Measurements from ENCODE around the gene RFNG. TPM values are rescaled to one million over a fixed set of nuclear protein-coding genes. Genes with fewer than 3 reads are reported as not detected.

Gene RFNG
- total RNA-seq, 1 donor from 2014 or later: 40.2 TPM

- no peak overlapping the region for H3K27ac ChIP-seq (ENCODE audit: low read depth, low read length)
- no peak overlapping the region for H3K4me2 ChIP-seq (ENCODE audit: low read length)
- peaks cover 10% of the 10 kb centered on the region for H3K4me1 ChIP-seq (ENCODE audit: insufficient read depth, low read length)
- no peak for DNase-seq (ENCODE audit: low read depth)
- no peak for TF ChIP-seq CTCF (IDR thresholded peaks at IDR 0.05; ENCODE audit: insufficient read depth, low read depth, low read length)
- no peak for TF ChIP-seq EZH2 (IDR thresholded peaks at IDR 0.05; ENCODE audit: insufficient read depth, low read length)
- H3K79me2 ChIP-seq (ENCODE audit: insufficient read depth, low read length): peaks cover 47% of the 10 kb centered on the region
- no peaks in the 10 kb centered on the region for H3K9me3 ChIP-seq (ENCODE audit: insufficient read depth, low read depth, low read length)
- H4K20me1 ChIP-seq (ENCODE audit: insufficient read depth, low read length): peaks cover 83% of the 10 kb centered on the region
- Mint-ChIP-seq H3K27ac (ENCODE audit: unreplicated experiment) (no peak overlapping the region), H3K9me3 (ENCODE audit: unreplicated experiment) (no peaks in the 10 kb centered on the region), H3K4me3 (ENCODE audit: unreplicated experiment) (no peak overlapping the region), H3K27me3 (ENCODE audit: low read depth, unreplicated experiment) (no peaks in the 10 kb centered on the region), H3K36me3 (ENCODE audit: low read depth, unreplicated experiment) (no peaks in the 10 kb centered on the region), H3K4me1 (ENCODE audit: low read depth, unreplicated experiment) (no peaks in the 10 kb centered on the region)
- peaks cover 16% of the 10 kb centered on the region for H3K36me3 ChIP-seq (ENCODE audit: insufficient read depth, low read length)
- H2AFZ ChIP-seq (ENCODE audit: low read depth, low read length): no peak overlapping the region
- H3K27me3 ChIP-seq (ENCODE audit: insufficient read depth, low read length): no peaks in the 10 kb centered on the region
- H3K4me3 ChIP-seq (ENCODE audit: insufficient read depth, low read depth, low read length): no peak overlapping the region
- H3K9ac ChIP-seq (ENCODE audit: low read length): no peak overlapping the region
- FAIRE-seq: no peak
These were observed 39.9 kb upstream of the RFNG start for GRCh38 chr17:82091264-82092066.

GRCh38 chr17:82090549-82091263 lies 39.1 kb upstream of the RFNG start:
- FAIRE-seq (no peak), DNase-seq (ENCODE audit: low read depth) (no peak)
- Histone ChIP-seq H3K36me3 (ENCODE audit: insufficient read depth, low read length) (peaks cover 16% of the 10 kb centered on the region), H3K9me3 (ENCODE audit: insufficient read depth, low read depth, low read length) (no peaks in the 10 kb centered on the region), H3K27me3 (ENCODE audit: insufficient read depth, low read length) (no peaks in the 10 kb centered on the region), H3K9ac (ENCODE audit: low read length) (no peak overlapping the region), H3K27ac (ENCODE audit: low read depth, low read length) (no peak overlapping the region), H3K4me3 (ENCODE audit: insufficient read depth, low read depth, low read length) (no peak overlapping the region), H4K20me1 (ENCODE audit: insufficient read depth, low read length) (peaks cover 82% of the 10 kb centered on the region), H3K79me2 (ENCODE audit: insufficient read depth, low read length) (peaks cover 39% of the 10 kb centered on the region), H3K4me1 (ENCODE audit: insufficient read depth, low read length) (peaks cover 3% of the 10 kb centered on the region), H2AFZ (ENCODE audit: low read depth, low read length) (no peak overlapping the region), H3K4me2 (ENCODE audit: low read length) (no peak overlapping the region)
- Mint-ChIP-seq H3K27me3 (ENCODE audit: low read depth, unreplicated experiment) (no peaks in the 10 kb centered on the region), H3K4me1 (ENCODE audit: low read depth, unreplicated experiment) (no peaks in the 10 kb centered on the region), H3K36me3 (ENCODE audit: low read depth, unreplicated experiment) (no peaks in the 10 kb centered on the region), H3K9me3 (ENCODE audit: unreplicated experiment) (no peaks in the 10 kb centered on the region), H3K27ac (ENCODE audit: unreplicated experiment) (no peak overlapping the region), H3K4me3 (ENCODE audit: unreplicated experiment) (no peak overlapping the region)
- TF ChIP-seq EZH2 (IDR thresholded peaks at IDR 0.05; ENCODE audit: insufficient read depth, low read length) (no peak), CTCF (IDR thresholded peaks at IDR 0.05; ENCODE audit: insufficient read depth, low read depth, low read length) (no peak)
